ENCODE results near the gene TTYH2. TPM values are rescaled to one million over a fixed set of nuclear protein-coding genes. Genes with fewer than 3 reads are reported as not detected.

Gene TTYH2
- 13.7 and 15.4 TPM in 2 replicates for total RNA-seq (2021)
- percentile 45 among the genes with signal in this experiment for Bru-seq, nascent RNA
- BruChase-seq, experiment 1, labeled RNA remaining after a 2-hour chase: percentile 50 among the genes with signal in this experiment
- percentile 52 among the genes with signal in this experiment for BruChase-seq, experiment 2, labeled RNA remaining after a 6-hour chase
- long read RNA-seq, transcript TTYH2-201 (14 exons, 3,490 nt): major isoform, 34 of 61 reads
- long read RNA-seq, partial matches to known transcripts: 19 of 61 reads
- long read RNA-seq, other reads (novel, unspliced or antisense): 7 of 61 reads

GRCh38 chr17:74212913-74213791 lies at the start of gene TTYH2:
Gene TTYH2, plus strand, starts transcription at chr17:74213571. Its CDS starts 17 bp downstream, at chr17:74213588.
- H3K4me3 ChIP-seq (ENCODE audit: low read depth, low read length, poor library complexity, severe bottlenecking): peak within 1 kb of the TSS; percentile 66
- intact Hi-C loops (cut with micrococcal nuclease; ENCODE audit: unreplicated experiment): loop anchor here (5.0 to 10.0 kb wide), 3 partner anchors 84 to 242 kb away; no protein-coding TSS in a partner anchor
- no peaks in the 10 kb centered on the region for H3K9me3 ChIP-seq (ENCODE audit: low read depth, low read length, poor library complexity, severe bottlenecking)
- no peaks in the 10 kb centered on the region for H3K27me3 ChIP-seq (replicated peaks; ENCODE audit: insufficient read depth, low read depth, low read length, poor library complexity)
- H3K4me1 ChIP-seq (ENCODE audit: insufficient read depth, low read length, poor library complexity, severe bottlenecking): peaks cover 21% of the 10 kb centered on the region
- TF ChIP-seq CTCF (conservative IDR thresholded peaks at IDR 0.05; ENCODE audit: low read depth, low read length) (peak; percentile 31; the same call in 1 of the 2 replicates), EZH2 (IDR thresholded peaks at IDR 0.05; ENCODE audit: borderline replicate concordance, low read depth, low read length, poor library complexity, severe bottlenecking) (no peak)
- DNase-seq (ENCODE audit: low spot score): peak; percentile 95
- BruUV-seq (replicated peaks): no TSS peak
- H3K36me3 ChIP-seq (ENCODE audit: insufficient read depth, low read length, poor library complexity, severe bottlenecking): peaks cover 29% of the 10 kb centered on the region
- H3K27ac ChIP-seq (ENCODE audit: low read depth, low read length, poor library complexity, severe bottlenecking): peak within 1 kb of the TSS; percentile 67
- POLR2A ChIA-PET (ENCODE audit: low non-redundant PET): no interaction called here
- CTCF ChIA-PET: interaction anchor here (0.6 to 1.2 kb wide), 2 partner anchors 9 to 14 kb away, joined by 3 to 10 read pairs; partner anchors contain the start of gene RPL38

- no peaks in the 10 kb centered on the region for H3K9me3 ChIP-seq (ENCODE audit: low read depth, low read length, poor library complexity, severe bottlenecking)
- CTCF ChIA-PET: no interaction called here
- BruUV-seq (replicated peaks): no TSS peak
- H3K36me3 ChIP-seq (ENCODE audit: insufficient read depth, low read length, poor library complexity, severe bottlenecking): no peaks in the 10 kb centered on the region
- no peak for DNase-seq (ENCODE audit: low spot score)
- POLR2A ChIA-PET (ENCODE audit: low non-redundant PET): no interaction called here
- H3K27me3 ChIP-seq (replicated peaks; ENCODE audit: insufficient read depth, low read depth, low read length, poor library complexity): peaks cover 3% of the 10 kb centered on the region
- TF ChIP-seq CTCF (conservative IDR thresholded peaks at IDR 0.05; ENCODE audit: low read depth, low read length) (no peak), EZH2 (IDR thresholded peaks at IDR 0.05; ENCODE audit: borderline replicate concordance, low read depth, low read length, poor library complexity, severe bottlenecking) (no peak)
- H3K27ac ChIP-seq (ENCODE audit: low read depth, low read length, poor library complexity, severe bottlenecking): no peak overlapping the region
- no peak overlapping the region for H3K4me3 ChIP-seq (ENCODE audit: low read depth, low read length, poor library complexity, severe bottlenecking)
- intact Hi-C loops (cut with micrococcal nuclease; ENCODE audit: unreplicated experiment): no loop called here
- H3K4me1 ChIP-seq (ENCODE audit: insufficient read depth, low read length, poor library complexity, severe bottlenecking): no peaks in the 10 kb centered on the region
These were observed 49.5 kb upstream of the TTYH2 start for GRCh38 chr17:74163836-74164235.

GRCh38 chr17:74164446-74165045 lies 48.8 kb upstream of the TTYH2 start:
- Histone ChIP-seq H3K9me3 (ENCODE audit: low read depth, low read length, poor library complexity, severe bottlenecking) (no peaks in the 10 kb centered on the region), H3K4me1 (ENCODE audit: insufficient read depth, low read length, poor library complexity, severe bottlenecking) (no peaks in the 10 kb centered on the region), H3K27ac (ENCODE audit: low read depth, low read length, poor library complexity, severe bottlenecking) (no peak overlapping the region), H3K36me3 (ENCODE audit: insufficient read depth, low read length, poor library complexity, severe bottlenecking) (no peaks in the 10 kb centered on the region), H3K4me3 (ENCODE audit: low read depth, low read length, poor library complexity, severe bottlenecking) (no peak overlapping the region), H3K27me3 (replicated peaks; ENCODE audit: insufficient read depth, low read depth, low read length, poor library complexity) (peaks cover 3% of the 10 kb centered on the region)
- no peak for TF ChIP-seq EZH2 (IDR thresholded peaks at IDR 0.05; ENCODE audit: borderline replicate concordance, low read depth, low read length, poor library complexity, severe bottlenecking)
- no peak for TF ChIP-seq CTCF (conservative IDR thresholded peaks at IDR 0.05; ENCODE audit: low read depth, low read length)
- DNase-seq (ENCODE audit: low spot score): no peak
- intact Hi-C loops (cut with micrococcal nuclease; ENCODE audit: unreplicated experiment): no loop called here
- BruUV-seq (replicated peaks): no TSS peak
- ChIA-PET POLR2A (ENCODE audit: low non-redundant PET) (no interaction called here), CTCF (no interaction called here)
